Breast epithelium (tissue), 3 donors: ENCODE results near the gene JMJD8.

Source experiments
- POLR2A ChIP-seq: fragments of 450-650 bp; IDR thresholded peaks from one replicate; pipeline ENCODE4 v1.6.1; 2016; ENCODE audit warnings: antibody characterized with exemption, mild to moderate bottlenecking, moderate library complexity
- POLR2AphosphoS5 ChIP-seq, 3 donors: sonication (generic); formaldehyde crosslinking; IDR thresholded peaks; one replicate each; pipeline ENCODE4 v1.6.1; 2017; ENCODE audit warnings: antibody characterized with exemption in 3 of 3
- TF ChIP-seq, protein P1 (sequence below), 3 donors: fragments of 450-650 bp; IDR thresholded peaks; one replicate each; pipeline ENCODE4 v1.5.1; 2016 to 2017; ENCODE audit warnings: antibody characterized with exemption in 3 of 3, mild to moderate bottlenecking in 3 of 3, moderate library complexity in 3 of 3

DNA sequence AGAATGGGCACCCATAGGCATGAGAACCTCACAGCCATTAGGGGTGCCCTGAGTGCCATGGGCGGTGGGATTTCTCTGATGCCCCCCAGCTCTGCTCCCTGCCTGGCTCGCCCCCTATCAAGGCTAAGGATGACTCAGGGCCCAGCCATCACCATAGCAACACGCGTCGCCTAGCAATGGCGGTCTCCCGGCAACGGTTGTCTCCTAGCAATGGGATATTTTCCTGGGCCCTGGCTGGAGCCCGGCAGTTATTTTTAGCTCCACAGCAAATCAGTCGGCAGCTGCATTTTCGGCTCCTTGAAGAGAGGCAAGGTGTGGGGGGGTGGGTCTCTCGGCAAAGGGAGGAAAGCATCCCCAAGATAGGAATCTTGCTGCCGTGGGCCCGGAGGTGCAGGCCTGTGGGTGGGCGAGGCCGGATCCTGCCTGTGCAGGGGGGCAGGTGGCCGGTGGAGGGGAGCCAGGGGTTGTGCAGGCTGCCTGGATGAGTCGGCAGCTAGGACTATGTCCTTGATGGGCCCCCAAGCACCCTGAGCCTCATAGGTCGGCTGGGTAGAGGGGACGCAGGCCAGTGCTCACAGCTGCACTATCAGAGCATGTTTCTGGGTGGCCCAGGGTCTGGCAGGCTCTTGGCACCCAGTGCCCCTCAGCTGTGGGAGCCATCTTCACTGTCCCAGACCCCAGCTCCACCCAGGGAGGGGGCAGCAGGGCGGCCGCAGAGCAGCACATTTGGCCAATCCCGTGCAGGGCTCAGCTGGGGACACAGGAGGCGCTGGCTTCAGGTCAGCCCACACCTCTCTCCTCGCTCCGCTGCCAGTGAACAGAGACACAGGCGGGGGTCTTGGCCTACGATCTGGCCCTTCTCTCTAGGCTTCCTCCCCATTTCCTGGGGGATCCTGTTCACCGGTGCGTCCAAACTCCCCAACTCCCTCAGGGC, 25.7 kb upstream of the JMJD8 start:
- TF ChIP-seq POLR2AphosphoS5 (IDR thresholded peaks at IDR 0.05) (no peak), POLR2A (no peak)
- TF ChIP-seq, protein P1, sequence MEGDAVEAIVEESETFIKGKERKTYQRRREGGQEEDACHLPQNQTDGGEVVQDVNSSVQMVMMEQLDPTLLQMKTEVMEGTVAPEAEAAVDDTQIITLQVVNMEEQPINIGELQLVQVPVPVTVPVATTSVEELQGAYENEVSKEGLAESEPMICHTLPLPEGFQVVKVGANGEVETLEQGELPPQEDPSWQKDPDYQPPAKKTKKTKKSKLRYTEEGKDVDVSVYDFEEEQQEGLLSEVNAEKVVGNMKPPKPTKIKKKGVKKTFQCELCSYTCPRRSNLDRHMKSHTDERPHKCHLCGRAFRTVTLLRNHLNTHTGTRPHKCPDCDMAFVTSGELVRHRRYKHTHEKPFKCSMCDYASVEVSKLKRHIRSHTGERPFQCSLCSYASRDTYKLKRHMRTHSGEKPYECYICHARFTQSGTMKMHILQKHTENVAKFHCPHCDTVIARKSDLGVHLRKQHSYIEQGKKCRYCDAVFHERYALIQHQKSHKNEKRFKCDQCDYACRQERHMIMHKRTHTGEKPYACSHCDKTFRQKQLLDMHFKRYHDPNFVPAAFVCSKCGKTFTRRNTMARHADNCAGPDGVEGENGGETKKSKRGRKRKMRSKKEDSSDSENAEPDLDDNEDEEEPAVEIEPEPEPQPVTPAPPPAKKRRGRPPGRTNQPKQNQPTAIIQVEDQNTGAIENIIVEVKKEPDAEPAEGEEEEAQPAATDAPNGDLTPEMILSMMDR (IDR thresholded peaks at IDR 0.05) = no peak
